ENCODE data around the gene NHERF2. TPM values are rescaled to one million over a fixed set of nuclear protein-coding genes. Genes with fewer than 3 reads are reported as not detected.

NHERF2 gene
- total RNA-seq, 2 experiments from 2014 or later, result 2.8 to 3.0 TPM

- DNase-seq (no peak), ATAC-seq (no peak)
- CTCF ChIA-PET, result no interaction called here
- Mint-ChIP-seq H3K27me3 (no peaks in the 10 kb centered on the region), H3K4me3 (no peak overlapping the region), H3K27ac (no peak overlapping the region), H3K4me1 (ENCODE audit: low read depth) (no peaks in the 10 kb centered on the region), H3K36me3 (ENCODE audit: low read depth) (no peaks in the 10 kb centered on the region), H3K9me3 (no peaks in the 10 kb centered on the region)
- POLR2A ChIA-PET, result interaction anchor here (1.0 to 1.1 kb wide), 2 partner anchors 16 to 20 kb away, joined by 3 read pairs; no protein-coding TSS in a partner anchor
- TF ChIP-seq CTCF (IDR thresholded peaks at IDR 0.05), result no peak
- intact Hi-C loops (cut with micrococcal nuclease), result no loop called here
Measured at GRCh38 chr16:2082171-2082982, 55.7 kb downstream of the NHERF2 start.

- Mint-ChIP-seq H3K4me3 (no peak overlapping the region), H3K36me3 (ENCODE audit: low read depth) (no peaks in the 10 kb centered on the region), H3K27ac (peak overlapping the region; percentile 25), H3K4me1 (ENCODE audit: low read depth) (no peaks in the 10 kb centered on the region), H3K9me3 (no peaks in the 10 kb centered on the region), H3K27me3 (no peaks in the 10 kb centered on the region)
- intact Hi-C loops (cut with micrococcal nuclease), result no loop called here
- ATAC-seq (peak; percentile 43), DNase-seq (no peak)
- POLR2A ChIA-PET, result interaction anchor here (1.1 kb wide), 1 partner anchor 21 kb away, joined by 3 read pairs; no protein-coding TSS in a partner anchor
- TF ChIP-seq CTCF (IDR thresholded peaks at IDR 0.05), result no peak
- CTCF ChIA-PET, result no interaction called here
Measured at GRCh38 chr16:2082983-2083364, 56.3 kb downstream of the NHERF2 start.

- intact Hi-C loops (cut with micrococcal nuclease), result no loop called here
- Mint-ChIP-seq H3K36me3 (ENCODE audit: low read depth) (no peaks in the 10 kb centered on the region), H3K27me3 (no peaks in the 10 kb centered on the region), H3K9me3 (no peaks in the 10 kb centered on the region), H3K27ac (no peak overlapping the region), H3K4me1 (ENCODE audit: low read depth) (no peaks in the 10 kb centered on the region), H3K4me3 (no peak overlapping the region)
- no peak for TF ChIP-seq CTCF (IDR thresholded peaks at IDR 0.05)
- POLR2A ChIA-PET, result interaction anchor here (1.1 kb wide), 1 partner anchor 21 kb away, joined by 3 read pairs; no protein-coding TSS in a partner anchor
- CTCF ChIA-PET, result no interaction called here
- ATAC-seq, result no peak
- DNase-seq, result no peak
Measured at GRCh38 chr16:2083409-2083808, 56.7 kb downstream of the NHERF2 start.

- intact Hi-C loops (cut with micrococcal nuclease), result no loop called here
- no peak for TF ChIP-seq CTCF (IDR thresholded peaks at IDR 0.05)
- ChIA-PET POLR2A (interaction anchor here (0.6 to 1.0 kb wide), 2 partner anchors 54 to 67 kb away, joined by 3 read pairs; no protein-coding TSS in a partner anchor), CTCF (no interaction called here)
- Mint-ChIP-seq H3K4me3 (no peak overlapping the region), H3K9me3 (no peaks in the 10 kb centered on the region), H3K27me3 (no peaks in the 10 kb centered on the region), H3K36me3 (ENCODE audit: low read depth) (no peaks in the 10 kb centered on the region), H3K4me1 (ENCODE audit: low read depth) (no peaks in the 10 kb centered on the region), H3K27ac (no peak overlapping the region)
- DNase-seq, result no peak
- ATAC-seq, result no peak
Measured at GRCh38 chr16:2083876-2084780, 57.4 kb downstream of the NHERF2 start.

Data from activated CD8-positive, alpha-beta T cell treated with anti-CD3 and anti-CD28 coated beads for 36 hours (primary cell).